ENCODE data around the gene DPM3.
"Not testable (repeated sequence)": the region's sequence is repeated elsewhere in the genome, so short reads cannot be mapped to it uniquely, and the experiment has no call there.

The DPM3 gene, protein sequence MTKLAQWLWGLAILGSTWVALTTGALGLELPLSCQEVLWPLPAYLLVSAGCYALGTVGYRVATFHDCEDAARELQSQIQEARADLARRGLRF

DNA sequence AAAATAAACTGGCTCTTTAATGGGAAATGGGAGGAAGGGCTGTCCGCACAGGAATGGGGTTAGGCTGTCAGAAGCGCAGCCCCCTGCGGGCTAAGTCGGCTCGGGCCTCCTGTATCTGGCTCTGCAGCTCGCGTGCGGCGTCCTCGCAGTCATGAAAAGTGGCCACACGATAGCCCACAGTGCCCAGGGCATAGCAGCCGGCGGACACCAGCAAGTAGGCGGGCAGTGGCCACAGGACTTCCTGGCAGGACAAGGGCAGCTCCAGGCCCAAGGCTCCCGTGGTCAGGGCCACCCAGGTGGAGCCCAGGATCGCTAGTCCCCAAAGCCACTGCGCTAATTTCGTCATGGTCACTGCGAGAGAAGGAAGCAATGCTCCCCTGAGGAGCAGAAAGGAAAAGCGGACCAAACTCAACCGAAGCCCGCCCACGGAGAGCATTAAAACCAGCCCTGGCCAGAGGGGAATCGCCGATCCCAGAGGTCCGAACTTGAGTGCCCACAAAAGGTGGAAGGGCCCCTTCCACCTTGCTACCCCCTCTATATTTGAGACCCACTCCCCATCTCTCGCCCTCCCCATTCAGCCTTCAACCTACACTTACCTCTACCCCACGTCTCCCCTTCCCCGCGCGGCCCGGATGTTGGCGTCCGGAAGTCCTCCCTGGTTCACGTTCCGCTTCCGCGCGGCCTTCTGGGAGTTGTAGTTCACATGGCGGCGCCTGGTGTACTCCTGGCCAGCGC is at the start of gene DPM3:
Gene DPM3 (minus strand): TSS at position 637 of the 735 bp plus-strand sequence. CDS start 291 bp downstream, at position 346.
- peak; percentile 91 for DNase-seq (ENCODE audit: low spot score)

DNA sequence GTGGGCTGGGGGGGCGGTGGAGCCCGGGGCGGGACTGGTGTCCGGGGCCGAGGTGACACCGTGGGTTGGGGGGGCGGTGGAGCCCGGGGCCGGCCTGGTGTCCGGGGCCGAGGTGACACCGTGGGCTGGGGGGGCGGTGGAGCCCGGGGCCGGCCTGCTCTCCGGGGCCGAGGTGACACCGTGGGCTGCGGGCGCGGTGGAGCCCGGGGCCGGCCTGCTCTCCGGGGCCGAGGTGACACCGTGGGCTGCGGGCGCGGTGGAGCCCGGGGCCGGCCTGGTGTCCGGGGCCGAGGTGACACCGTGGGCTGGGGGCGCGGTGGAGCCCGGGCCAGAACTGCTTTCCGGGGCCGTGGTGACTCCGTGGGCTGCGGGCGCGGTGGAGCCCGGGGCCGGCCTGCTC is 49.6 kb upstream of the DPM3 start:
- not testable (repeated sequence) for DNase-seq (ENCODE audit: low spot score)

DNA sequence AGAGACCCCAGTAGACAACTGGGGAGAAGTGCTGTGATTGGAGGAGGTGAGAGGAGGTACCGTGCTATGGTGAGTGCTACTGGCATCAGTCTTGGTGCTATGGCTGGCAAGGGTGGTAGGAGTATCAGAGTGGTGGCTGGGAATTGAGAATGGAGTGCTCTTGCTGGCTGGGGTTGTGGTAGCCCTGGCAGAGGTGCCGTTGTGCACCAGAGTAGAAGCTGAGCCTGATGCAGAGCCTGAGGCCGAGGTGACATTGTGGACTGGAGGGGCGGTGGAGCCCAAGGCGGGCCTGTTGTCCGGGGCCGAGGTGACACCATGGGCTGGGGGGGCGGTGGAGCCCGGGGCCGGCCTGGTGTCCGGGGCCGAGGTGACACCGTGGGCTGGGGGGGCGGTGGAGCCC is 47.9 kb upstream of the DPM3 start:
- DNase-seq (ENCODE audit: low spot score) = no peak

DNA sequence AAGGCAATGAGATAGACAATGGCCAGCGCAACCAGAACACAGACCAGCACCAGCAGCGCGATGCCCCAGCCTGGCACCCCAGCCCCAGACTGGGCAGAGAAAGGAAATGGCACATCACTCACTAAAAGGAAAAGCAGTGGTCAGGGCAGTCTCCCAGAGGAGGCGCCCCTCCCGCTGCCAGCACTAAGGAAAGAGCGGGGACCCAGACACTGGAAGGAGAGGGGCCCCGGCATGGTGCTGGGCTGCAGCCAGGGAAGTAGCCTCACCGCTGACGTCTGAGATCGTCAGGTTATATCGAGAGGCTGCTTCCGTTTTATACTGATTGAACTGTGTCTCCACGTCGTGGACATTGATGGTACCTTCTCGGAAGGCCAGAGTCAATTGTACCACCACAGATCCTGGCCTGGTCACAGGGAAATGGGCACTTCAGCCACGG is 47.1 kb upstream of the DPM3 start:
- DNase-seq (ENCODE audit: low spot score) = no peak

DNA sequence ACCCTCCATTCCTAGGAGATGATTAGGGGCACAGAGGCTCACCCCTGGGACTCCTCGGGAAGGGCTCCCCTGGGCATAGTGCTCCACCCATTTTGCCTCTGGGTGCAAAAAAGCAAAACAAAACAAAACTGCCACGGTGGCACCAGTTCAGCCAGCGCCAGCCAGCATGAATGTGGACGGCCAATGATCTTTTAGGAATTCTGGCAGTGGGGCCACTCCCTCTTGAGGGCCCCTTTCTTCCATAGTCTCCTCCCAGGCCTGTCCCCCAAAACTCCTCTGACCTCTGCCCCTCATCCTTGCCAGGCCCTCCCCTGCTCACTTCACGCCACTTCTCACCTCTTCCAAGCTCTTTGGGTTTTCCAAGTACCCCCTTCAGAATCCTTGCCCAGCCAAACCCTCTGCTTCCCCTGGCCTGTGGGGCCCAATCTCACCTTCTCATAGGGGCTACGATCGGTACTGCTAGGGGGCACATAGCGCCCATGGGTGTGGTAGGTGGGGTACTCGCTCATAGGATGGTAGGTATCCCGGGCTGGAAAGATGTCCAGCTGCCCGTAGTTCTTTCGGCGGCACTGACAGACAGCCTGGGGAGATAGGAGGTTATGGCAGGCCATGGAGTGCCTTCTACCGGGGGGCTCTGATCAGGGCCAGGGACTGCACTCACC is 46.6 kb upstream of the DPM3 start:
- DNase-seq (ENCODE audit: low spot score) = no peak

DNA sequence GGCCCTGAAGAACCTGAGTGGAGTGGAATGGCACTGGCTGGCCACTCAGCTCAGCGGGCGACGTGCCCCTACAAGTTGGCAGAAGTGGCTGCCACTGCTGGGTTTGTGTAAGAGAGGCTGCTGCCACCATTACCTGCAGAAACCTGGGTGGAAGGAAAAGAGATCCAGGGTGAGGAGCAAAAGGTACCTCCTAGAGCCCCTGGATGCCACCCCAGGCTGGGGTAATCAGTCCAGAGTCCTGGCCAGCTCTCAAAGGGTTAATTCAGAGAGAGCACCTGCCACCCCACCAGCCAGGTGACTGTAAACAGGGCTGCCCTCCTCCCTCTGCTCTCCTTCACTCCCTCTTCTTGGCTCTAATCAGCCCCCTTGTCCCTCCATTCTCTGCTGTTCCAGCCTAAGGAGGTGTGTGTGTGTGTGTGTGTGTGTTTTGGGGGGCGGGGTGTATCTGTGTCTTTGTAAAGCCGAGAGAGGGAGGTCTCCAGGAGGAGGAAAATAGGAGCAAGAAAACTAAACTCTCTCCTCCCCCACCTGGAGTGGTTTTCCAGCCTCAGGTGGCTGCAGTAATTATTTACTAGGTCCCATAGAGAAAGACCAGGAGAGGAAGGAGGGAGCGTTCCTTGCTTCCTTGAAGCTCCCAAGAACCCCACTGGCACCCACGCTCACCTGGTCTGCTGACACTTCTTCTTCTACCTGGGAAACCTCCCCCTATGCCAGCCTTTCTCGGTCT is 45.9 kb upstream of the DPM3 start:
- no peak for DNase-seq (ENCODE audit: low spot score)

DNA sequence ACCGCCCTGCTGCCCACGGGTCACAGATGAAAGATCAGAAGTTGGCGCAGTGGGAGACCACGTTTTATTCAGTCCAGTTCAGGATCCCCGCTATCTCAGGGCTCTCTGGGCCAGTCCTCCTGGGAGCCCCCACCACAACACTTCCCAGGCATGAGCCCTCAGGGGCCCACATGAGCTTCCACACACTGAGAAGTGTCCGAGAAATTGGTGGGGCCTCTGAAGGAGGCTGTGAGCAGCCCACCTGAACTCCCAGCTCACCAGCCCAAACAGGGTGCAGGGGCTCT is 45.4 kb upstream of the DPM3 start:
- DNase-seq (ENCODE audit: low spot score) = no peak

DNA sequence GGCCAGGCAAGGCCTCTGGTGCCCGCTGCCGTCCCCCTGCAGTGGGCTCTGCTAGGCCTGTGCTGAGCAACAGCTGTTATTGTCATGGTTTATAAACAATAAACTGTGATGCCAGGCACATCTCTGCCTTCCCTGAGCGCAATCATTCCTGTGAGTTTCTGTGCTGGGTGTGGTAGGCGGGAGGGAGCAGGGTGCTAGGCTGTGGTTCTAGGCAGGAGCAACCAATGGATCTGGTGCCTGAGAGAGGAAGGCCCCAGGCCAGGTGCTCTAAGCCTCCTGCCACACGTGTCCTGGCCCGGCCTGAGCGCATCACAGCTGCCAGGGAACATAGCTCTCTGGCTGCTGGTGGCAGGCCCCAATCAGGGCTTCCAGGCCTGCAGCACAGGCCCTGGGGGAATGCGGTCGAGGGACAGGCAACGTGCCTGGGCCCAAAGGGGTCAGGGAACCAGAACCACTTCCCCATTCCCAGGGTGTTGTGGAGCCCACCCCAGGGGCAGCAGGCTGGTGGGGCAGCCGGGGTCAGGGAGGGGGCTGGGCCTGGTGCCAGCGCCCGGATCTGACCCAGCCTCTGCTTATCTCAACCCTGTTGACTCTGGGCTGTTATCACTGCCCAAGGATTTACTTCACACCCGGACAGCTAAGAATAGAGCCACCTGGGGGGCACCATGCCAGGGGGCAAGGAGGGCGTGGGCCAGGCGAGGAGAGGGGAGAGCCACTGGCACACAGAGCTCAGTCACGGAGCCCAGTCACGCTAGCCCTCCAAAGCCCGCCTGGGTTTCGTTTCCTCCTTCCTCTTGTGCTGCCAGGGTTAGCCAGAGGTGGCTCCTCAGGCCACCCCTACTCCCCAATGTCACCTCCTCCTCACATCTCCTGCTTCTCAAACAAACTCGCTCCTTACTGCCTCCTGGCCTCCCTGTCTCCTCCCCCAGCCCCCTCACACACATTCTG is 44.8 kb upstream of the DPM3 start:
- DNase-seq (ENCODE audit: low spot score) = no peak

DNA sequence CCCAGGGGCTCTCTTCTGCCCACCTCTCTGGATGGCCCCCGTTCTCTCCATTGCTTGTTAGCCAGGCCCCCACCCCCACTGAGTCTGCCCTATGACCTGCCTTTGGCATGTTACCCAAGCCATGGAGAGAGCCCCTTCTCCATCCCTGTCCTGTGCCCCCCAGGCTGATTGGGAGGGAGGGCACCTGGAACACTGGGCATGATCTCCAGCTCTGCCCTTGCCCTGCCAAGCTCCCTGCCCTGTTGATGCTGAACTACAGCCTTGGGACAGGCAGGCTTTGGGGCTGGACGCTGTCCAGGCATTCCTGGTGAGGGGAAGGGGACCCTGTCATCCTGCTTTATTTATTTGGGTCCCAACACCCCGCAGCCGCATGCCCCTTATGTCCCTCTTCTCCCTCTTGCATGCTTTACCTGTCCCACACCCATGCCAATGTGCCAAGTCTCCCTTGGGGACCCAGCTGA is 44.0 kb upstream of the DPM3 start:
- DNase-seq (ENCODE audit: low spot score) = no peak

DNA sequence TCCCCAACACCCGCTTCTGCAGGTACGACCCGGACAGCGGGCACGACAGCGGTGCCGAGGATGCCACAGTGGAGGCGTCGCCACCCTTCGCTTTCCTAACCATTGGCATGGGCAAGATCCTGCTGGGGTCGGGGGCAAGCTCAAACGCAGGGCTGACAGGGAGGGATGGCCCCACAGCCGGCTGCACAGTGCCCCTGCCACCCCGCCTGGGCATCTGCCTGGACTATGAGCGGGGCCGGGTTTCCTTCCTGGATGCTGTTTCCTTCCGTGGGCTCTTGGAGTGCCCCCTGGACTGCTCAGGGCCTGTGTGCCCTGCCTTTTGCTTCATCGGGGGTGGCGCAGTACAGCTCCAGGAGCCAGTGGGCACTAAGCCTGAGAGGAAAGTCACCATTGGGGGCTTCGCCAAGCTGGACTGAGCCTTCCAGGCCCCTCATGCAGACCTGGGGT is 43.5 kb upstream of the DPM3 start:
- no peak for DNase-seq (ENCODE audit: low spot score)

DNA sequence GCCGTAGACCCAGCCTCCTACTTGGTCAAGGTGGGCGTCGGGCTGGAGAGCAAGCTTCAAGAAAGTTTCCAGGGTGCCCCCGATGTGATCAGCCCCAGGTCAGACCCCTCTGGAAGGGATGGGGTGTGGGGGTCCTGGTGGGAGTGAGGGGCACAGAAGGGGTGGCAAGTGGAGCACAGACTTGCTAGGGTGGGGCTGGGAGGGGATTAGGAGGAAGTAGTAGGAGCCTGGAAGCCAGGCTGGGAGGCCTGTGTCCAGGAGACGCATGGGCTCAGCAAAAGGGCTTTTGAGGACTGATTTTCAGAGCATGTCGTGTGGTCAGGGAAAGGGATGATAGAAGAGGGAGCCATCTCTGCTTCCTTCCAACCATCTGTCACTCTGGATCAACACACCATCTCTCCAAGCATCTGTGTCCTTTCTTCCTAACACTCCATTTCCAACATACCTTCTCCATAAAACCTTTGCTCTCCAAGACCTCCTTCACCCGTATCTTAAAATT is 41.8 kb upstream of the DPM3 start:
- no peak for DNase-seq (ENCODE audit: low spot score)

DNA sequence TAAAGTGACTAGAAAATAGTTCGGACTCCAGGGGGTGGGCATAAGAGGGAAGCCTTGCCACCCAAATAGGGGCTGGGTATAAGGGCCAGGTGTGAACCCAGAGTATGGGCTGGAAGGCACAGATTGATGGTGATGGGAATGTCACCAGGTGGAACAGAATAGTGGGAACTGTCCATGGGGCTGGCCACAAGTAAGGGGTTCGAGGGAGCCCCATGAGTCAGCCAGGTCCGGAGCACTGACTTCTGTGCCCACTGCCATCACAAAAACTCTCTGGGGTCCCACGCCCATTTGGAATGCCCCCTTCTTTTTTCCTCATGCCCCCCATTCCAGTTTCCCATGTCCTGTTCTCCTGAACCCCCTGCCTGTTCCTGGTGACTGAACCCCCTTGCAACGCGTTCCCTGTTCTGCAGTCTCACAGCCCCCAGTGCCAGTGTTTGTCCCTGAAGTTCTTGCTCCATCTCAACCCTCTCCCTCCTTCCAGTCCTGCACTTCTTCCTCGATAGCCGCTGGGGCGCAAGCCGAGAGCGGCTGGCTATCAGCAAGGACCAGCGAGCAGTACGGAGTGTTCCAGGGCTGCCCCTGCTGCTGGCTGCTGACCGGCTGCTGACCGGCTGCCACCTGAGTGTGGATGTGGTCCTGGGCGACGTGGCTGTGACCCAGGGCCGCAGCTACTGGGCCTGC is 41.2 kb upstream of the DPM3 start:
- no peak for DNase-seq (ENCODE audit: low spot score)

DNA sequence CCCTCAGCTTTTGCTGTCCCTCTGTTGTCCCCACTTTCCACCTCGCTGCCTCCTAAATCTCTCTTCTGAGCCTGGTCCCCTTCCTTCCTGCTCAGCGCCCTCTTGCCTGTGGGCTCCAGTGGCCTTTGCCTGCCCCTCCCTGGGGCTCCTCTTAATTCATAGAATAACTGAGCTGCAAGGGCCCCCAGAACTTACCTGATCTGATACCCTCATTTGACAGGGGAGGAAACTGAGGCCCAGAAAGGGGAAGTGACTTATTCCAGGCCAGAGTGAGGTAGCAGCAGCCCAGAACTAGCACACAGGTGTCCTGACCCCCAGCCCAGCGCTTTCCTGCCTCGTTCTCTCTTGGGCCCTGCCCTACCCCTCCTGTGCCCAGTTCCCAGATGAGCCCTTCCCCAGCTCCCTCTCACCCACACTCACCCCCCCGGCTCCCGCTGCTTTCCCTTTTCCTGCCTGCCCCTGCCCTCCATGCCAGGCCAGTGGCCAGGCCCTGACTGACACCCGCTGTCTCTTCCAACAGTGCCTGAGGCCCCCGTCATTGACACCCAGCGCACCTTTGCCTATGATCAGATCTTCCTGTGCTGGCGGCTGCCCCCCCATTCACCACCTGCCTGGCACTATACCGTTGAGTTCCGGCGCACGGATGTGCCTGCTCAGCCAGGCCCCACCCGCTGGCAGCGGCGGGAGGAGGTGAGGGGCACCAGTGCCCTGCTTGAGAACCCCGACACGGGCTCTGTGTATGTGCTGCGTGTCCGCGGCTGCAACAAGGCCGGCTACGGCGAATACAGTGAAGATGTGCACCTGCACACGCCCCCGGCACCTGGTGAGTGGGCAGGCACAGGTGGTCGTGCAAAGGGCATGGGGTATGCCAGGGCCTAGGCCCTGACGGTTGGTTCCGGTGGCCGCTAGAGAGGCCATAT is 39.0 kb upstream of the DPM3 start:
- no peak for DNase-seq (ENCODE audit: low spot score)

DNA sequence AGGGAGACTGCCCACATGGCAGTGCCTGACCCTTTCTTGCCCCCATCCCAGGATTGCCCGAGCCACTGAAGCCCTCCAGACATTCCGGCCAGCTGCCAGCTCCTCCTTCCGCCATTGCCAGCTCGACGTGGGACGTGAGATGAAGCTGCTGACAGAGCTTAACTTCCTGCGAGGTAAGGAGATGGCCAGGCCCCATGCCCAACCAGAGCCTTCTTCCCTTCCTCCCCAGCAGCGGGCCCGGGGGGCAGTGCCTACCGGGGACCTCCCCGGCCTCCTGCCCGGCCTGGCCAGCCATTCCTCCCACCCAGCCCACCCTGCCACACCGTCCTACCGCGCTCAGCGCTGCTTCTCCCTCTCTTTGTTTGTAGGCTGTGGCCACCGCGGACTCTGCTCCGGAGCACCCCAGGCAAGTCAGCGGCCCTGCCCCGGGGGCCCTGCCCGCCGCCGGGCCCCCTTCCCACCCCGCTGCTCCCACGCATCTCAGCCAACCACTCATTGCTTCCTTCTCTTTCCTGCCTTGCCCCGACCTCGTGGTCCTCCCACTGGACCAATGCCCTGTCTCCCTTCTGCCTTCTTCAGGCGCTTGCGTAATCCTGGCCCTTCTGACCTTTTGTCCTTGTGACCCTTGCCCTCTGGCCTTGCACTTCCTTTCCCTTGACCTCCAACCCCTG is 38.2 kb upstream of the DPM3 start:
- DNase-seq (ENCODE audit: low spot score) = no peak

DNA sequence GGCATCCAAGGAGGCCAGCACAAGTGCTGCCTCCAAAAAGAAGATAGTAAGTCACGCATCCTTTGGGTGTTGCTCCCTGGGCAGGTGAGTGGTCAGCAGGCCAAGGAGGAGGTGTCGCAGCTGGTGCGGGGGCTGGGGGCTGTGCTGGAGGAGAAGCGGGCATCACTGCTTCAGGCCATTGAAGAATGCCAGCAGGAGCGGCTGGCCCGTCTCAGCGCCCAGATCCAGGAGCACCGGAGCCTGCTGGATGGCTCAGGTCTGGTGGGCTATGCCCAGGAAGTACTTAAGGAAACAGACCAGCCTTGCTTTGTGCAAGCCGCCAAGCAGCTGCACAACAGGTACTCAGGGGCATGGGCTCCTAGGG is 37.6 kb upstream of the DPM3 start:
- DNase-seq (ENCODE audit: low spot score) = no peak

DNA sequence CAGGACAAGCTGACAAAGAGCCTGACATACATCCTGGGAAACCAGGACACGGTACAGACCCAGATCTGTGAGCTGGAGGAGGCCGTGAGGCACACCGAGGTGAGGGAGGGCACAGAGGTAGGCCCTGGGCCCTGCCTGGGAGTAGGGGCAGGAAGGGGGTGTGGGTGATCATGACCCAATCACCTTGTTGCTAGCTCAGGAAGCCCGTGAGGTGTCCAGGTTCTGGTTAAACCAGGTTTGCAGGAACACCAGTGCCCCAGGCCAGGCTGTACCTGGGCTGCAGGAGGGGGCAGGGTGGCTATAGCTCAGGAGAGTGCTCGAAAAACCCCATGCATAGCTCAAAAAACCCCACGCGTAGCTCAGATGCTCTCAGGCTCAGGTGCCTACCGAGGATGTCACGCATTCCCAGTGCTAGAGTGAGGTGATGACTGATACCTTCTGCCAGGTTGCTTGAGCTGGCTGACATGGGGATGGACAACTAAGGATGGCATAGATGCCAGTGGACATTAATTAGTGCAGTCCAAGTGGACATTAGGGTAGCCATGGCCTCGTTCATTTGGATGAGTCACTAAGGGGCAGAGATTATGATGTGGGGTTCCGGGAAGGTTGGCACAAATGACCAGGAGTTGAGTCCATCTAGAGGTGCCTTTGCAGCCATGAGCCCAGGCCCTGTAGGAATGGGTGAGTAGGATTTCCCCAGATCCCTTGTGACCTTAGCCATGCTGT is 37.0 kb upstream of the DPM3 start:
- DNase-seq (ENCODE audit: low spot score) = no peak

DNA sequence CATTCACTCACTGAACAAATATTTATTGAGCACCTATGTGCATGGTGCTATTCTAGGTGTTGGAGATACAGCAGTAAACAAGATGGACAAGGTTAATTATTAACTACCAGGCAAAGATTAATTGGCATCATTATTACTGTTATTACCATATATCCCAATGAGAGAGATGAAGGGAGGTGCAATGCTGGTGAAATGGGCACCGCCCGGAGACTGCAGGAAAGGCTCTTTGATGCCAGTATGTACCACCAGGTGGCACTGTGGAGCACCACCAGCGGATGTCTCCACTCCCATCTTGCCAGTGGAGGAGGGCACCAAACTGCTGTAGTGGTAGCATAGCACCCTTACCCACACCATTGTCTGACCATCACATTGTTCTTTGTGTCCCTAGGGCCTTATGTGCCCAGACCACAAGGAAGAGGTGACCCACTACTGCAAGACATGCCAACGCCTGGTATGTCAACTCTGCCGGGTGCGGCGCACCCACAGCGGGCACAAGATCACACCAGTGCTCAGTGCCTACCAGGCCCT is 36.3 kb upstream of the DPM3 start:
- peak; percentile 99 for DNase-seq (ENCODE audit: low spot score)

DNA sequence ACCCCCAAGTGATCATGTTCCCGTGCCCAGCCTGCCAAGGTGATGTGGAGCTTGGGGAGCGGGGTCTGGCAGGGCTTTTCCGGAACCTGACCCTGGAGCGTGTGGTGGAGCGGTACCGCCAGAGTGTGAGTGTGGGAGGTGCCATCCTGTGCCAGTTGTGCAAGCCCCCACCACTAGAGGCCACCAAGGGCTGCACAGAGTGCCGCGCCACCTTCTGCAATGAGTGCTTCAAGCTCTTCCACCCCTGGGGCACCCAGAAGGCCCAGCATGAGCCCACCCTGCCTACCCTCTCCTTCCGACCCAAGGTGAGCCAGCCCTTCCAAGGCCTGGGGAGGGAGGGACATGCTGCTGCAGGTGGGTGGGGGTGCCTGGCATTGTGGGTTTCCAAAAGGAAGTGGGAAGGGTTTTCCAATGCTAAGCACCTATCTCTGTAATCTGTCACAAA is 35.6 kb upstream of the DPM3 start:
- no peak for DNase-seq (ENCODE audit: low spot score)
